ENCODE measurements around the gene KCNJ6.
"Not testable (repeated sequence)": the region's sequence is repeated elsewhere in the genome, so short reads cannot be mapped to it uniquely, and the experiment has no call there.

KCNJ6 gene

DNA sequence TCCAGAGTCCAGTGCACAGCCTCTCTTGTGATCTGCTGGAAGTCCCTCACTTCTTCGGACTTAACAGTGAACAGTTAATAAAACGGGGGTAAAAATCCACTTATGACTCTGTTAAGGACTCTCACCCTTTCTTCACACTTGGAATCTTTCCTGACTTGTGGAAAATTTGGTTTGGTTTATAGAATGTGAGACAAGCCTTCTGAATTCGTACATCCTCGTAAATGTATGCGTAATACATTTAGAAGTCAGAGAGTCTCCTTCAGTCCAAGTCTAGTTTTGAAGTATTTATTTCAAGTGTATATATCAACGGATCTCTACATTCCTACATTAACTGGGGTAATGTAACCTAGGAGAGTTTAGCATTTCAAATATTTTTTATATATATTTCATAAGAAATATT is 270.4 kb downstream of the KCNJ6 start:
- DNase-seq (ENCODE audit: low read depth in 2 of 2): no peak

DNA sequence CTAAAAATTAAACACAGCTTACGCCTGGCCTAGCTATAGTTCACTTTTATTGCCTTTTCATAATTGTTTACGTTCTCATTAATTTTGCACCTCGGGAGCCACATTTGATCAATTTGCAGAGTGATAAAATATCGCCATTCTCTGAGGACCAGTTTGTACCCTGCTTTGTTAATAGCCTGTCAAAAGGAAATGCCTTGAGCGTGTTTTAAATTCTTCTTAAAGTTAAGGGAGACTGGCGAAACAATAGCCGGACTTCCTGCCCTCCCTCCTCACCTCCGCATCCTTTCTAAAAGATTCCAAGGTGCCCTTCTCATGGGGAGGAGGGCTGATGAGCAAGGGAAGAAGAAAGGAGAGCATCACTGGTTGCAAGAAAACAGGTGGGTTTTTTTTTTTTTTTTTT is 271.6 kb downstream of the KCNJ6 start:
- DNase-seq (ENCODE audit: low read depth in 2 of 2): no peak

DNA sequence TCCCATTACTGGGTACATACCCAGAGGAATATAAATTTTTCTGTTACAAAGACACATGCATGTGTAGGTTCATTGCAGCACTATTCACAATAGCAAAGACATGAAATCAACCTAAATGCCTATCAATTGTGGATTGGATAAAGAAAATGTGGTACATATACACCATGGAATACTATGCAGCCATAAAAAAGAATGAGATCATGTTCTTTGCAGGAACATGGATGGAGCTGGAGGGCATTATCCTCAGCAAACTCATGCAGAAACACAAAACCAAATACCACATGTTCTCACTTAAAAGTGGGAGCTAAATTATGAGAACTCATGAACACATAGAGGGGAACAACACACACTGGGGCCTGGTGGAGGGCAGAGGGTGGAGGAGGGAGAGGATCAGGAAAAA is 272.4 kb downstream of the KCNJ6 start:
- not testable (repeated sequence) for DNase-seq (ENCODE audit: low read depth in 2 of 2)

DNA sequence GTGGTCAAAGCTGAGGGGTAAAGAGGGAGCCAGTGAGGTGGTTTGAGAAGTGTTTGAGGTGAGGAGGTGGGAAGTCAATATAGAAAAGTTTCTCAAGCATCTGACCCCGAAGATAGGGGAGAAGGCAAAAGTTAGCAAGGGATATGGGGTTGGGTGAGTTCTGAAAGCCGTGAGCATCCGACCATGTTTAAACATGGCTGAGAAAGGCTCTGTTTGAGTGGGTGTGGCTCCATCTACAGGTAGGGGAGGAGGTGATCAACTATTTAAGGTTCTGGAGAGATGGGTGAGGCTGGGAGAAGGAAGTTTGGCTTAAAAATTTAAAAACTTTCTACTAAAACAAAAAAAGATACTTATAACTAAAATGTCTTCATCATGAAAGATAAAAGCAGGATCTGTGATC is 273.8 kb downstream of the KCNJ6 start:
- DNase-seq (ENCODE audit: low read depth in 2 of 2): no peak

DNA sequence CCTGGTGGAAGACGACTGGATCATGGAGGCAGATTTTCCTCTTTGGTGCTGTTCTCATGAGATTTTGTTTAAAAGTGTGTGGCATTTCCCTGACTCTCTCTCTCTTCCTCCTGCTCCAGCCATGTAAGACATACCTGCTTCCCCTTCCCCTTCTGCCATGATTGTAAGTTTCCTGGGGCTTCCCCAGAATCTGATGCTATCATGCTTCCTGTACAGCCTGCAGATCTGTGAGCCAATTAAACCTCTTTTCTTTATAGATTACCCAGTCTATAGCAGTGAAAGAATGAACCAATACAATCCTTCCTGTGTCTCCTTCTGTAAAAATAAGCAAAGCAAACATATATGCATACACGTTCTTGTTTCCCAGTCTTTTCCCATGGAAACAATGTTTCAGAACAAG is 276.5 kb downstream of the KCNJ6 start:
- no peak for DNase-seq (ENCODE audit: low read depth in 2 of 2)

DNA sequence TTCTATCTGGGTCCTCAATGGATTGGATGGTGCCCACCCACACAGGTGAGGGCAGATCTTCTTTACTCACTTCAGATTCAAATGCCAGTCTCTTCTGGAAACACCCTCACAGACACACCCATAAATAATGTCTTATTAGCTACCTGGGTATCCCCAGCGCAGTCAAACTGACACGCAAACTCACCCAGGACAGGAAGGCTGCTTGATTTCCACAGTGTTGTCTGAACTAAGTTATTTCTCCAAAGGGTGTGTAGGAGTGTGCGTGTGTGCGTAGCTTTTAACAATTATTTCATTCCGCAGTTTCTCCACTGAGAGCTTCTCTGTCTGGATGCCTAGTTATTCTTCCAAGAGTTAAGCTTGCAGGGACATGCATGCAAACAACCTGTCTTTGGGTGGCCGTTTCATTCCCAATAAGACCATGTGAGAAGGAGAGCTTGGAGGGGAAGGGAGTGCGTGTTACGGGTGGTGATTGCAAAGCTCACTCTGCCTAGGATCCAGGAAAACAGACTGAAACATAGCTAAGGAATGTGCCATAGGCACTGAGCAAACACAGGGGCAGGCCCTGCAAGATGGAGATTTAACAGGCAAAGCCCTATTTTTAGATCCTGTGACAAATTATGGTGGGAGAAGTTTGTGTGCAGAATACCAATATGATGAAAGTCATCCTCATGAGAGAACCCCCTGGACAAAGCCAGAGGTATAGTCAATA is 280.0 kb downstream of the KCNJ6 start:
- no peak for DNase-seq (ENCODE audit: low read depth in 2 of 2)

DNA sequence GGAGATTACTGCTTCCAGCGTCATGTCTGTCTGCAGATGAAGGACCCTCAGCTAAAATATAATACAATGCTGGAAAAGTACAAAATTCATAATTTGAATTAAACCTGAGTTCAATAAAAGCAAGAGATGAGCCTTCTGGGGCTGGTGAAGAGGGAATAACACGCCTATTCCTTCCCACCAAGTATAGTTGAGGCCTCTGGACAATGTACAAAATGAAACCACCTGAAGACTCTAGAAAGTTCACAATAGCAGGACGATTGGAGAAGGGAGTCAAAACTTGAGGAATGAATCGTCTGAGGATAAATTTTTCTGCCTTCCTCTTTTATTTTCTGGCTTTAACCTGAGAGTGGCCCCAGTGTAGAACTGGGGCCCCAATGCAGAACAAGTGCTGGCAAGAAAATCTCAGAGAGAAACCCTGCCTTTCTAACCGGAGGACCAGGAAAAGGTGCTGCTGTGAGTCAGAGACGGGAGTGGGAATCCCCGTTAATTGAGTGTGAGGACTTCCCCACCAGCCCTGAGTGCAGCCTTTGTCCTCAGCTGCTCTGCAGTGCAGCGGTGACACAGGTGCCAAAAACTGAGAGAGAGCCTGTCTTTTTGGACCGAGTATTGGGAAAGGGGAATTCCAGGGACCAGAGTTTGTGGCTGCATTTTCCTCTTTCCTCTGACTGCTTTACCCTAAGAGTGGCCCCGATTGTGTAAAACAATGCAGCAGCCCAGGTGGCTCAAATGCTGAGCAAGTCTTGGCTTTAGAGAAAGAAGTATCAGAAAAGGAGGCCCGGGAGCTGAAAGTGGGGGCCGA is 284.7 kb downstream of the KCNJ6 start:
- DNase-seq (ENCODE audit: low read depth in 2 of 2): no peak

DNA sequence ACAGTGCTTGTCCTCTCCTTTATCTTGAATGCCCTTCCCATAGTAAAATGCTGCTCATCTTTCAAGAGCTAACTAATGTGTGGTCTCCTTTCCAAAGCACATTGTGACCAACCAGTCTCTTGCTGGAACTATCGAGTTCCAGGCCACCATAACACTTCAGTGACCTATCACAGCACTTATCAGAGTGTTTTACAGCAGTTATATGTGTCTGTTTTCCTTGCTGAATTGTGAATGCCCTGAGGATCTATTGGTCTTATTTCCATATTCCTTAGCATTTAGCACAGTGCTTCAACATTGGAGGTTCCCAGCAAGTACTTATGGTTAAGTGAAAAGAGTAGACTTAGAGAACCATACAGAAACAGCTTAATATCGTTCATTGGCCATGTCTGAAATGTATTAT is 285.4 kb downstream of the KCNJ6 start:
- DNase-seq (ENCODE audit: low read depth in 2 of 2): no peak

DNA sequence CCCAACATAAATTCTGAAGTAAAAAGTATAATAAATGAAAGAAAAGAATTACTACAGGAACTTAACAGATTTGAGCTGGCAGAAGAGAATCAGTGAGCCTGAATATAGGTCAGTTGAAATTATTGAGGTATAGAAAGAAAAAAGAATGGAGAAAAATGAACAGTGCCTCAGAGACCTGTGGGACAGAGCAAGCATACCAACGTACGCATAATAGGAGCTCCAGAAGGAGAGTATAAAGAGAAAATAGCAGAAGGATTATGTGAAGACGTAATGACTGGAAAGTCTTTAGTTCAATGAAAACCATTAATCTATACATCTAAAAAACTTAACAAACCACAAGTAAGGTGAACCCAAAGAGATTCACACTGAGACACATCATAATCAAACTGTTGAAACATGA is 287.9 kb downstream of the KCNJ6 start:
- DNase-seq (ENCODE audit: low read depth in 2 of 2): no peak

DNA sequence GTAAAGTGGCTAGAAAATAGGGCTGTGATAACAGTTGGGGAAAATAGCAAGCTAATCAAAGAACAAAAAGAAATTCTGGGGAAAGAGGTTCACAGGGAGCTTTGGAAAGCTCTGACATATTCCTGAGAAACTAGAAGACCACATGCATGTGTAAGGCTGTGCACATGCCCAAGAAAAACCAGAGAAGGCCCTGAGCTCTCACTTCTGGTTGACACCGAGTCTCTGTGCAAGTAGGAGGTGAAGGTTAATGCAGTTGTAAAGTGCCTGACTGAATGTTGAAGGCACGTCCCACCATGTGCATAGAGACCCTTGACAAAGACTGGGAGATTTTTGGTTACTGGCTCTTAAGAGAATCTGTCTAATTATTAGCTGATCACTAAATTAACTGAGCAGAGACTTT is 288.7 kb downstream of the KCNJ6 start:
- DNase-seq (ENCODE audit: low read depth in 2 of 2): no peak

DNA sequence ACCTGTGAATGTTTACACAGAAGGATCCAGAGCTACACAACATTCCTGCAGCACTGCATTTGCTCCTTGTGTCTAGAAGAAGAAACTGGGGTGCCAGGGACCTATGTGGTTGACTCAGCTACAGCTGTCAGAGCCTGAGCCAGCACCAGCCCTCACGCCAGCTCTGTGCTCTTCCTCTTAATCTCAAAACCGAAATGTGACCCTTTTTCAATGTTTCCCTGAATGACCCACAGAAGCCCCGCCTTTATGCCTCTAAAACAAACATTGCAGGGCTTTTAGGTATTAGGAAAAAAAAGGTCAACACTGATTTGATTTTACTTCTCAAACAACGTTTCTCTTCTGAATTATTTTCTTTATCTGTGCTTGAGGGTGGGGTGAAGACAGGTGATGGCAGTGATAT is 289.2 kb downstream of the KCNJ6 start:
- no peak for DNase-seq (ENCODE audit: low read depth in 2 of 2)

DNA sequence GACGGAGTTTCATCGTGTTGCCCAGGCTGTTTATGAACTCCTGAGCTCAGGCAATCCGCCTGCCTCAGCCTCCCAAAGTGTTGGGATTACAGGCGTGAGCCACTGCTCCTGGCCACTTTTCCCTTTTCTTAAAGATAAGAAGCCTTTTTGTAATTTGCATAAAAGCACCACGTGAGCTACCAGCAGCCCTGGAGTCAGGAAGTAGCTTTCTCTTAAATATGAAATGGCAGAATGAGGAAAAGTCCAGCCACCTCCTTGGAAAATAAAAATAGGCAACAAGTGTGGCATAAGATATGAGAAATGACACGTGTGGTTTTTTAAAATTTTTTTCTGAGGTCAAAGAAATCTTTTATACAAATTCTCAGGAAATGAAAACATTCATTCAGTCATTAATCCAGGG is 289.9 kb downstream of the KCNJ6 start:
- no peak for DNase-seq (ENCODE audit: low read depth in 2 of 2)

DNA sequence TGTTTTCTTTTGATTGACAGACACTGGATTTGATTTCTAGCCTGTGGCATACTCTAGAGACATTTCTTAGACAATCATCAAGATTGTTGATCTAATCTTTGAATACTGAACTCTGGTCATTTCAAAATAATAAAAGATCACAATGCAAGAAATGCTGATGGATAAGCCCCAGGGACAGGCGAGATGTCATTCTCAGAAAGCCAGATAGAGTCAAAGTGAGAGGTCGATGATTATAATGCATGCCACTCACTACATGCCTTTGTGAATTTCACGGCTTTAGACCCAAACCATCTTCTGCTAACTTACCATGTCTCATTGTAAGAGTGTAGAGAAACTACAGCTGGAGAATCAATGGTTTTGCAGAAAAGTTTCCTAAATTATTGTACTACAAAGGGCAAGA is 292.6 kb downstream of the KCNJ6 start:
- no peak for DNase-seq (ENCODE audit: low read depth in 2 of 2)

DNA sequence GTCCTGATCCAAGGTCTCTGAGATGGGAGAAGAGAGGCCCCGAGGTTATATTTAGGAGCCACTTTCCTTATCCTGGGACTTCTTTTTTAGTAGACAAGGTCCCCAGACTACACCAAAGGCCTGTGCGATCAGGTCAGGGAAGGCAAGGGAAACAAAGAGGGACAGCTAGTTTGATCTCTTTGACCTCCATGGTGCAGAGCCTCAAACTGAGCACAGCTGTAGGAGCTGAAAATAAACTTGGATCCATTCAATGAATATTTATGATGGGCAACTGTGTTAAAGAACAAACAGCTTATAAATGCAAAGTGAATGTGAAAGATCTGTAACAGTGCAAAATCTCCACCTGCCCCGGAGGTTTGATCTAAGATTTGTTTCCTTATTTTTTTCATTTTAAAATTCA is 293.1 kb downstream of the KCNJ6 start:
- no peak for DNase-seq (ENCODE audit: low read depth in 2 of 2)

DNA sequence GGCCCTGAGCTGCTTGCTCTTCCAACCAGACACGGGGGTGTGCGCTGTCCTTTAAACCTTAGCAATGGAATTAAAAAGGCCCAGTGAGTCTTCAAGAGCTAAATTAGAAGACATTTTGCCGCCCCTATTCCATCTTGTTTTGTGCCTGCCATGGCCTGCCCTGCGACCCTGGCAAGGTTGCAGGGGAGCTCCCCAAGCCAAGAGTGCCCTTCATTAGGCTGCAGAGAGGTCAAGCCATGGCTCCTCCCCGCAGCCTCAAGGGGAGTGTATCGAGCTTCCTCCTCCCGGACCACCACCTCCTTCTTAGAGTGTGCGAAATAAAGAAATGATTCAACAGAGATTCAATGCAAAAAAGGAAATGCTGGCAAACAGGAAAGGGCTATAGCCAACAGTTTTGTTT is 293.5 kb downstream of the KCNJ6 start:
- DNase-seq (ENCODE audit: low read depth in 2 of 2): no peak

DNA sequence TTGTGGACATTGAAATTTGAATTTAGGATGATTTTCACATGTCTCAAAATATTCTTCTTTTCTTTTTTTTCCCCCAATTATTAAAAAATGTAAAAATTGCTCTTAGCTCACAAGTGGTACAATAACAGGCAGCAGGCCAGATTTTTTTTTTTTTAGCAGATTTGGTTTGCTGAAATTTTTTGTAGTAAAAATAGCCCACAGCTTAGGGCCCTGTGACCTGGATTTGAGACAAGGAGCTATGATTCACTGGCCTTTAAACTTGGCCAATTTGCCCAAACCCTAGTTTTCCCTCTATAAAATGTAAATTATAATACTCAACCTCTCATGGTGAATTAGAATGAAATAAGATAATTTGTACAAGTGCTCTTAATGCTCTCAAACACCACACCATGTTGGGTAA is 295.9 kb downstream of the KCNJ6 start:
- DNase-seq (ENCODE audit: low read depth in 2 of 2): no peak

DNA sequence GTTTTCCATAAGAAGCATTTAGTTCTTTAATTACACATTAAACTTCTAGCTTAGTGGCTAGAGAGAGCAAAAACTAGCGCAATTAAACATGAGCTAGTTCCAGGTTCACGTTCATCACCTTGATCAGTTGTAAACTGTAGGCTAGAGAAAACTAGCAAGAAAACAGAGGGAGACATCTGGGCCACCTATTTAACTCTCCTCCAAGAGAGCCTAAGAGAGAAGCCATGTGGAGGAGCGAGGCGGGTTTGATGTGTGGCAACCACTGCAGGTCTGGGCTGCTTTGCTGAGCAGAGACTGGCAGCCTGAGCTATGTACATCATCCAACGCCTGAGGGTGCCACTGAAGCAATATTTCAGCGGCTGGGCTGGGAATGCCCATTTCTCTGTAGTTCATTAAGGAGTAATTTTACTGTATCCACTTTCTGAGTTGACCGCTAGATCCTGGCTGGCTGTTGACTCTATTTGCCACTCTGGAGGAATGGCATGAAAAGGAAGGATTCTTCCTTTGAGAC is 296.7 kb downstream of the KCNJ6 start:
- no peak for DNase-seq (ENCODE audit: low read depth in 2 of 2)

DNA sequence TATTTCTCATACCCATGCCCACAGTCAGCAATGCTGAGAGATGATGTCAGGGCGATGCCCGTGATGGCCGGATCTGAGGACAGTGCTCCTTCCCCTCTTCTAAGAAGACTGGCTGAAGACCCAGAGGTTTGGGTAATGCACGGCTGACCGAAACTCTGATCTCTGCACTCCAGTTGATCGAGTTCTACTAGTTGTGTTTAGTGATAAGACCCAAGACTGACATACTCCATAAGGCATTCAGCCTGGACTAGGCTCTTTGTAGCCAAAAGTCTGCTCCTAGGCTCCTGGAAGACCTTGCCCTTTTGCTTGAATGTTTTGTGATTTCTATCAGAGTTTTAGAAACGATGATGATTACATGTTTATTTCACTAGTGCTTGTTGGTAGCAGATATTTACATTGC is 298.2 kb downstream of the KCNJ6 start:
- DNase-seq (ENCODE audit: low read depth in 2 of 2): no peak

DNA sequence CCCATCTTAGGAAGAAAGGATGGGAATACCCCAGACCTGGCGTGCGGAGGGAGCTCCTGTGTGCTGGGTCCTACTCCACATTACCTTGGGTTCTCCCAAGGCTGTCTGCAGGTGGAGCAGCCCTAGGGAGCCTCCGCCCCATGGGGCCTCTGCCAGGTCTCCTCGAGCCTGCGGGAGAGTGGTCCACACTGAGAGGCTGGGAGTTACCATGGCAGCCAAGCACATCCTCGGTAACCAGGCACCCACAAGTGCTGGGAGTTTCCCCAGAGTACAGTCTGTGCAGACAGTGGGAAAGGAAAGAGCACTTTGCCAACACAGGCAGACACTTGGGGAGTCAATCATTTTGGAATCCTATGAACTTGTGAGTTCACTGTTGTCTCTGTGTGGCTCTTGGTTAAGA is 300.3 kb downstream of the KCNJ6 start:
- no peak for DNase-seq (ENCODE audit: low read depth in 2 of 2)

DNA sequence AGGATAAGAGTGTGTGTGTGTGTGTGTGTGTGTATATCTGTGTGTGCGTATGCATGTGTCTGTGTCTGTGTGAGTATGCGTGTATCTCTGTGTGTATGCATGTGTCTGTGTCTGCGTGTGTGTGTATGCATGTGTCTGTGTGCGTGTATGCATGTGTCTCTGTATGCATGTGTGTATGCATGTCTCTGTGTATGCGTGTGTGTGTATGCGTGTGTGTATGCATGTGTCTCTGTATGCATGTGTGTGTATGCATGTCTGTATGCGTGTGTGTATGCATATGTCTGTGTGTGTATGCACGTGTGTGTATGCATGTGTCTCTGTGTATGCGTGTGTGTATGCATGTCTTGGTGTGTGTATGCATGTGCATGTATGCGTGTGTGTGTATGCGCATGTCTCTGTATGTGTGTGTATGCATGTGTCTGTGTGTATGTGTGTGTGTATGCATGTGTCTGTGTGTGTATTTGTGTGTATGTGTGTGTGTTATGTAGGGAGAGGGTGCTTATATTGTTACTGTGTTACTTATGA is 301.8 kb downstream of the KCNJ6 start:
- no peak for DNase-seq (ENCODE audit: low read depth in 2 of 2)

DNA sequence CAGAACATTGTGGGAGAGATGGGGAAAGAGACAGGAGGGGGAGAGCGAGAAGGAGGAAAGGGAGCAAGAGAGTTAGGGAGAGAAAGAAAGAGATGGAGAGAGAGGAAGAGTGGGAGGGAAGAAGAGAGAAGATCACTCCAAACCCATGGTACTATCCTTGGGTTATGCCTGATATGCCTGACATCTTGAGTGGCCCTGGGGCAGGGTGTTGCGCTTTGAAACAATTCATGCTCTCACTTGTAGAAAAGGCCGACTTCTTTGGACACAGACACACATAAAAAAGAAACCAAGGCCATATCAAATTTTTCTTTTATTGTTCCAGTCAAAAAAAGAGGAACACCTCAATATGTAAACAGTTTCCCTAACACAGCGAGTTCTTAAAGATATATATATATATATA is 309.2 kb downstream of the KCNJ6 start:
- no peak for DNase-seq (ENCODE audit: low read depth in 2 of 2)

DNA sequence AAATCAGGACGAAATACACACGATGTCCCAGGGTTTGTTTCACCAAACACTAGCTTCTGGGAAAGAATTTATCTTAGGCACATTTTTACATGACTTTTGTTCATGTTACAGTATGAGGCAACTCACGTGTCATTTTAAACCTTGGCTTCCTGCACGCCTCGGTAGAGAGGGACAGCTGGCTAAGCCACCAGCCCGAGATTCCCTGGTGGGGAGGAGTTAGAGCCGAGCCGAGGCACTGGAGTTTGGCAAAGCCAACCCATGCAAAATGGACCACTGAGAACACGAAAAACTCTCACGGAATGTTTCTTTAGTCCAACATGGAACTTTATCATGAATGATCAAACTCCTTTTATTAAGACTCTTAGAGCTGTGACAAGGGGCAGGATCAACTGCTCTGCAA is 309.7 kb downstream of the KCNJ6 start:
- DNase-seq (ENCODE audit: low read depth in 2 of 2): no peak

DNA sequence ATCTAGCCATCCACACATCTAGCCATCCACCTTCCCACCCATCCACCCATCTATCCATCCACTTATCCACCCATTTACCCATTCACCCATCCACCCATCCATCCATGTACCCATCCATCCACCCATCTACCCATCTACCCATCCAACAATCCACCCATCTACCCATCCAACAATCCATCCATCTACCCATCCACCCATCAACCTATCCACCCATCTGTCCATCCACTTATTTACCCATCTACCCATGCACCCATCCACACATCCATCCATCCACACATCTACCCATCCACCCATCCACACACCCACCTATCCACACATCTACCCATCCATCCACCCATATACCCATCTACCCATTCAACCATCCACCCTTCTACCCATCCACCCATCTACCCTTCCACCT is 311.3 kb downstream of the KCNJ6 start:
- no peak for DNase-seq (ENCODE audit: low read depth in 2 of 2)

Data from stimulated activated CD8-positive, alpha-beta memory T cell treated with anti-CD3 and anti-CD28 coated beads, Interleukin-15, amount 100 ng/mL, for 4 hours (primary cell).